Pancreas (tissue), 10 donors: Measurements from ENCODE around the gene CNTN3. TPM values are rescaled to one million over a fixed set of nuclear protein-coding genes. Genes with fewer than 3 reads are reported as not detected.

ENCODE experiments used
- ATAC-seq, 4 donors: fragments of 200-7000 bp; cut with Tn5 transposase; one replicate each; pipeline versions ENCODE4 v1.8.0 to v1.9.1; 2020; ENCODE audit warnings: mild to moderate bottlenecking in 4 of 4, moderate library complexity in 4 of 4
- DNase-seq, 6 donors: peaks; one replicate each; pipeline ENCODE4 v3.0.0-alpha.2; 2020
- FAIRE-seq: peaks from 2 replicates; lab custom pipeline; 2012; peaks lifted over from hg19 to GRCh38; lab: Jason Lieb, UNC
- H3K27ac ChIP-seq, 4 donors: fragments of 200-600 bp; sonication (generic); 1 replicate in 3 of 4; 2 replicates in 1 of 4; pipeline versions ENCODE4 v1.5.0 to v1.8.0; 2020
- H3K27me3 ChIP-seq, 4 donors: fragments of 200-600 bp; one replicate each; pipeline ENCODE4 v1.8.0; 2021
- H3K36me3 ChIP-seq, 3 donors: fragments of 200-600 bp; sonication (generic) in 1 of 3; one replicate each; pipeline versions ENCODE4 v1.5.0 to v1.8.0; 2020 to 2021
- H3K4me1 ChIP-seq, 3 donors: fragments of 200-600 bp; one replicate each; pipeline ENCODE4 v1.8.0; 2021
- H3K4me3 ChIP-seq, 4 donors: fragments of 200-600 bp; sonication (generic) in 2 of 4; one replicate each; pipeline versions ENCODE4 v1.5.0 to v1.8.0; 2020 to 2021
- H3K9me3 ChIP-seq, 4 donors: fragments of 200-600 bp; one replicate each; pipeline ENCODE4 v1.8.0; 2021
- CTCF ChIP-seq, 4 donors: fragments of 200-600 bp; sonication (generic) in 3 of 4; IDR thresholded peaks; one replicate each; pipeline versions ENCODE4 v1.5.0 to v1.8.0; 2021; ENCODE audit warnings: antibody characterized with exemption in 4 of 4
- WGBS, 2 donors: extraction: QIAGEN DNeasy Blood & Tissue Kit; methylation state at CpG; one replicate each; pipeline ENCODE4 v1.1.7; 2013; 5-methylcytosine and 5-hydroxymethylcytosine counted together
- intact Hi-C, 3 donors: fragments of 100-400 bp; cut with DNase I; formaldehyde crosslinking; loops; one replicate each; pipeline versions ENCODE4 v1.11.1 to v1.14.2; 2022
- polyA plus RNA-seq, 2 donors: library from polyadenylated mRNA; stranded (reverse); fragments of 200-250 nt; gene quantifications; one replicate each; pipeline ENCODE4 v1.2.3, GENCODE V29; 2013
- total RNA-seq, 6 donors: library from RNA; stranded (reverse); fragmentation: NEBNext Ultra II Directional in 4 of 6; extraction: Animal tissue kit (Norgen Biotek cat#: 25700) in 4 of 6; gene quantifications; one replicate each; pipeline versions ENCODE4 v1.2.1 to v1.2.4, GENCODE V29; 2021 to 2023
- donor health status: healthy with polysubstance abuse.
- donor health status: DM: no; HTN: no; CAD: no; lungs with moderate emphysema.
- donor health status: DM: no; HTN: no; CAD: no.
- donor health status: control.
- donor health status: control.
- donor health status: Bipolar disorder and iron deficiency.
- donor health status: DM: yes; HTN: yes; CAD: no.
- donor health status: DM: no; HTN: no; CAD: no.
- donor health status: DM: no; HTN: no; CAD: no.
- donor health status: DM: yes; HTN: yes; CAD: no.

CNTN3 gene
- total and polyA plus RNA-seq, 8 donors: 1.3 to 3.5 (median 2.4) TPM

GRCh38 chr3:74584782-74585181 is 29.7 kb downstream of the CNTN3 start:
- ATAC-seq (no peak), DNase-seq (no peak), FAIRE-seq (no peak)
- 79 to 86% methylated on average over 2 of the region's 2 CpGs for WGBS, 2 donors
- TF ChIP-seq CTCF (IDR thresholded peaks at IDR 0.05): no peak
- no peaks in the 10 kb centered on the region for H3K27me3 ChIP-seq
- H3K9me3 ChIP-seq: no peaks in the 10 kb centered on the region
- no peak overlapping the region for H3K4me3 ChIP-seq
- H3K27ac ChIP-seq: no peak overlapping the region
- no peaks in the 10 kb centered on the region for H3K36me3 ChIP-seq
- intact Hi-C loops: no loop called here
- no peaks in the 10 kb centered on the region for H3K4me1 ChIP-seq

DNA sequence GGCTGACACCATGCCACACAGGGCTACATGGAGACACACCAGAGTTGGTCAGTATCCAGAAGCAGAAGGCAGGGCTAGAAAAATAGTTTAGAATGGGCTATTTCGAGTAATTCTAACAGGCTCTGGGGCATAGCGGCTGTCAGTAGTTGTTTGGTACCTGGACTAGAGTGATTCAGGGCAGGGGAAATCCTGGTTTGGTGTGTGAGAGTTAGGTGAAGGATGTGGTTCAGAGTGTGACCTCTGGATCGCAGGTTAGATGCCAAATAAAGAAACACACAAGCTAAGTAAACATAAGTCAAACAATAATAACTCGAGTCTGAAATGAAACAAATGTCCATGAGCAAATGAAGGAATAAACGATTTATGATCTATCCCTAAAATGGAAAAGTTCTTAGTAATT is 31.5 kb downstream of the CNTN3 start:
- no peak for DNase-seq
- H3K4me1 ChIP-seq: no peaks in the 10 kb centered on the region
- no peak for TF ChIP-seq CTCF (IDR thresholded peaks at IDR 0.05)
- FAIRE-seq: no peak
- ATAC-seq: no peak
- no peaks in the 10 kb centered on the region for H3K27me3 ChIP-seq
- 53 to 63% methylated on average over 5 of the region's 5 CpGs for WGBS, 2 donors
- no peaks in the 10 kb centered on the region for H3K9me3 ChIP-seq
- no peaks in the 10 kb centered on the region for H3K36me3 ChIP-seq
- H3K27ac ChIP-seq: no peak overlapping the region
- intact Hi-C loops: no loop called here
- H3K4me3 ChIP-seq: no peak overlapping the region

- intact Hi-C loops: no loop called here
- 72 to 86% methylated on average over 3 of the region's 3 CpGs for WGBS, 2 donors
- no peak for FAIRE-seq
Measured at GRCh38 chr3:74575857-74576256, 38.6 kb downstream of the CNTN3 start.

DNA sequence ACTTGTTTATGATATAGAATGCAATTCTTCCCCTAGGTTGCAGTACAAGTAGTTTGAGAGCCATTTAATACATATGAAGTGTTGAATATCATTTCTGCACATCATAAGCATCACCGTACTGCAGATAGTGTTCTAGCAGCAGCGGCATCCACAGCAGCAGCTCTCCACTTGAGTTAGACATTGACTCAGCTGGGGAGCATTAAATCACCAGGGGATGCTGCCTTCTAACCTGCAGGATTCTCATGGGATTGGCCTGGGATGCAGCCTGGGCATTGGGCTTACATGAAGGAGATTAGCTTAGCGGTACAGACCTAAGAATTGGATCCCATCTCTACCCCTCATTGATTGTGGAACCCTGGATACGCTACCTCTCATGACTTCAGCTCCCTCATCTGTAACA is 43.3 kb downstream of the CNTN3 start:
- DNase-seq (no peak), FAIRE-seq (no peak), ATAC-seq (no peak)
- TF ChIP-seq CTCF (IDR thresholded peaks at IDR 0.05): no peak
- WGBS, 2 donors: 93 to 96% methylated on average over 4 of the region's 4 CpGs
- Histone ChIP-seq H3K36me3 (no peaks in the 10 kb centered on the region), H3K4me3 (no peak overlapping the region), H3K27ac (no peak overlapping the region), H3K9me3 (no peaks in the 10 kb centered on the region), H3K27me3 (no peaks in the 10 kb centered on the region), H3K4me1 (no peaks in the 10 kb centered on the region)
- intact Hi-C loops: no loop called here

More at GRCh38 chr3:74575857-74576256, 38.6 kb downstream of the CNTN3 start:
- H3K27ac ChIP-seq: no peak overlapping the region
- no peak for TF ChIP-seq CTCF (IDR thresholded peaks at IDR 0.05)
- ATAC-seq (no peak), DNase-seq (no peak)
- H3K4me3 ChIP-seq: no peak overlapping the region
- no peaks in the 10 kb centered on the region for H3K9me3 ChIP-seq
- no peaks in the 10 kb centered on the region for H3K36me3 ChIP-seq
- H3K27me3 ChIP-seq: no peaks in the 10 kb centered on the region
- no peaks in the 10 kb centered on the region for H3K4me1 ChIP-seq
